IMR-90 (cell line): ENCODE results near the gene AHDC1. TPM values are rescaled to one million over a fixed set of nuclear protein-coding genes. Genes with fewer than 3 reads are reported as not detected.

Experiments used
- ATAC-seq: fragments of 200-7000 bp; cut with Tn5 transposase; 2 replicates; pipeline ENCODE4 v1.9.1; 2020; ENCODE audit warnings: low read depth, mild to moderate bottlenecking, moderate library complexity
- BruUV-seq: library from RNA; stranded (reverse); fragments of 400-500 nt; replicated peaks from 2 replicates; lab custom pipeline; 2021; lab: Mats Ljungman, UMichigan
- CTCF ChIA-PET: fragments of 300-600 bp; formaldehyde crosslinking; extraction: SDS; loops from one replicate; lab custom pipeline; 2021; ENCODE audit warnings: antibody characterized with exemption; lab: Yijun Ruan, JAX
- POLR2A ChIA-PET: fragments of 300-600 bp; sonication (Branson Sonifier 250); formaldehyde crosslinking; loops from one replicate; lab custom pipeline; 2022; ENCODE audit warnings: antibody characterized with exemption; ENCODE audit not compliant: unreplicated experiment; lab: Charles Lee
- DNase-seq: peaks from one replicate; pipeline ENCODE4 v3.0.0; 2013
- H2AFZ ChIP-seq: replicated peaks from 2 replicates; pipeline ENCODE3; 2013; ENCODE audit warnings: low read length, mild to moderate bottlenecking; ENCODE audit not compliant: poor library complexity
- H2AK5ac ChIP-seq: 2 replicates; pipeline ENCODE4 v1.6.1; 2013; ENCODE audit warnings: low read depth, low read length, inconsistent platforms
- H2AK9ac ChIP-seq: replicated peaks from 2 replicates; pipeline ENCODE3; 2013; ENCODE audit warnings: mild to moderate bottlenecking, low read depth, low read length, moderate library complexity; ENCODE audit not compliant: poor library complexity
- H2BK120ac ChIP-seq: 2 replicates; pipeline ENCODE4 v1.6.1; 2013; ENCODE audit warnings: low read depth, low read length, inconsistent platforms
- H2BK15ac ChIP-seq: 3 replicates; pipeline ENCODE4 v1.6.1; 2013; ENCODE audit warnings: low read depth, low read length, inconsistent platforms
- H2BK20ac ChIP-seq: 2 replicates; pipeline ENCODE4 v1.6.1; 2013; ENCODE audit warnings: low read depth, mild to moderate bottlenecking, inconsistent platforms, low read length, moderate library complexity
- H2BK5ac ChIP-seq: 2 replicates; pipeline ENCODE4 v1.6.1; 2013; ENCODE audit warnings: mild to moderate bottlenecking, low read depth, low read length, inconsistent platforms; ENCODE audit not compliant: poor library complexity, severe bottlenecking
- H3K14ac ChIP-seq: replicated peaks from 2 replicates; pipeline ENCODE4 v1.6.1; 2013; ENCODE audit warnings: low read depth, low read length, inconsistent platforms
- H3K18ac ChIP-seq: 2 replicates; pipeline ENCODE4 v1.6.1; 2013; ENCODE audit warnings: low read depth, low read length, control low read depth
- H3K23ac ChIP-seq: 2 replicates; pipeline ENCODE4 v1.6.1; 2013; ENCODE audit warnings: low read depth, low read length, inconsistent platforms
- H3K27ac ChIP-seq: 2 replicates; pipeline ENCODE4 v1.5.1; 2013; ENCODE audit warnings: mild to moderate bottlenecking, control low read depth, low read length; ENCODE audit not compliant: insufficient read depth
- H3K27me3 ChIP-seq: 2 replicates; pipeline ENCODE4 v1.6.1; 2013; ENCODE audit warnings: low read length; ENCODE audit not compliant: control insufficient read depth, insufficient read depth
- H3K36me3 ChIP-seq: 2 replicates; pipeline ENCODE4 v1.6.1; 2013; ENCODE audit warnings: low read length, mixed read lengths; ENCODE audit not compliant: control insufficient read depth, insufficient read depth
- H3K4ac ChIP-seq: 2 replicates; pipeline ENCODE4 v1.6.1; 2013; ENCODE audit warnings: low read depth, low read length, inconsistent platforms
- H3K4me1 ChIP-seq: 2 replicates; pipeline ENCODE4 v1.6.1; 2013; ENCODE audit warnings: low read length, mixed read lengths; ENCODE audit not compliant: control insufficient read depth, insufficient read depth
- H3K4me2 ChIP-seq: 2 replicates; pipeline ENCODE4 v1.6.1; 2013; ENCODE audit warnings: low read depth, mild to moderate bottlenecking, control low read depth, low read length, moderate library complexity
- H3K4me3 ChIP-seq: 2 replicates; pipeline ENCODE4 v1.5.1; 2013; ENCODE audit warnings: low read depth, mild to moderate bottlenecking, control low read depth, low read length, moderate library complexity; ENCODE audit not compliant: insufficient read depth
- H3K56ac ChIP-seq: 2 replicates; pipeline ENCODE4 v1.6.1; 2013; ENCODE audit warnings: low read length, inconsistent platforms; ENCODE audit not compliant: insufficient read depth; ENCODE audit errors: extremely low read depth
- H3K79me1 ChIP-seq, 2 experiments: 2 replicates each; pipeline ENCODE4 v1.6.1; 2013; ENCODE audit warnings: low read length in 2 of 2, inconsistent platforms in 1 of 2, low read depth in 1 of 2
- H3K9ac ChIP-seq: 2 replicates; pipeline ENCODE4 v1.6.1; 2013; ENCODE audit warnings: low read depth, low read length, control low read depth
- H3K9me1 ChIP-seq: 2 replicates; pipeline ENCODE4 v1.6.1; 2013; ENCODE audit warnings: low read length, inconsistent platforms; ENCODE audit not compliant: insufficient read depth
- H3K9me3 ChIP-seq: 2 replicates; pipeline ENCODE4 v1.6.1; 2013; ENCODE audit warnings: low read length; ENCODE audit not compliant: control insufficient read depth, insufficient read depth
- H4K20me1 ChIP-seq: 2 replicates; pipeline ENCODE4 v1.6.1; 2013; ENCODE audit warnings: low read length, inconsistent platforms; ENCODE audit not compliant: insufficient read depth
- H4K5ac ChIP-seq: 2 replicates; pipeline ENCODE4 v1.6.1; 2013; ENCODE audit warnings: mild to moderate bottlenecking, low read depth, low read length, control low read depth
- H4K8ac ChIP-seq, 2 experiments: 2 replicates each; pipeline ENCODE4 v1.6.1; 2013; ENCODE audit warnings: low read depth in 2 of 2, low read length in 2 of 2, control low read depth in 1 of 2, inconsistent platforms in 1 of 2
- H4K91ac ChIP-seq: 2 replicates; pipeline ENCODE4 v1.6.1; 2013; ENCODE audit warnings: low read depth, low read length, inconsistent platforms; ENCODE audit not compliant: insufficient read depth
- CEBPB ChIP-seq: IDR thresholded peaks from 2 replicates; pipeline ENCODE4 v1.6.1; 2012; ENCODE audit warnings: low read depth, low read length, improper control_type of control experiment
- MAFK ChIP-seq: IDR thresholded peaks from 2 replicates; pipeline ENCODE4 v1.6.1; 2012; ENCODE audit warnings: low read depth, low read length, improper control_type of control experiment
- MAZ ChIP-seq: IDR thresholded peaks from 2 replicates; pipeline ENCODE4 v1.6.1; 2012; ENCODE audit warnings: low read depth, mild to moderate bottlenecking, low read length, improper control_type of control experiment, moderate library complexity, borderline replicate concordance
- NFE2L2 ChIP-seq: fragments of 150-350 bp; IDR thresholded peaks from 2 replicates; pipeline ENCODE4 v1.6.1; 2016; ENCODE audit warnings: low read depth, mild to moderate bottlenecking, low read length
- POLR2A ChIP-seq: IDR thresholded peaks from 2 replicates; pipeline ENCODE4 v1.6.1; 2012; ENCODE audit warnings: mild to moderate bottlenecking, low read depth, low read length
- USF2 ChIP-seq: fragments of 150-350 bp; IDR thresholded peaks from 2 replicates; pipeline ENCODE4 v1.6.1; 2017; ENCODE audit warnings: mild to moderate bottlenecking, antibody characterized with exemption, low read length, low read depth
- WGBS, 2 experiments: methylation state at CpG; one replicate each; pipeline versions ENCODE4 v1.1.5 to v1.1.7; 2013; ENCODE audit warnings: missing lambda C conversion rate in 2 of 2; ENCODE audit not compliant: insufficient read length in 1 of 2; ENCODE audit errors: extremely low coverage in 2 of 2; 5-methylcytosine and 5-hydroxymethylcytosine counted together
- dilution Hi-C: fragments of 300-500 bp; cut with HindIII; formaldehyde crosslinking; loops from one replicate; pipeline ENCODE4 v1.14.3; 2018; ENCODE audit warnings: low sequenced_read_pairs; ENCODE audit not compliant: unreplicated experiment
- in situ Hi-C: fragments of 300-500 bp; cut with MboI; formaldehyde crosslinking; loops from 3 replicates; pipeline ENCODE4 v1.14.3; 2019; ENCODE audit warnings: low sequenced_read_pairs, inconsistent platforms, mixed read lengths
- intact Hi-C: fragments of 100-400 bp; cut with micrococcal nuclease; formaldehyde crosslinking; loops from 2 replicates; pipeline ENCODE4 v1.10.0; 2022
- polyA plus RNA-seq, 3 experiments: library from polyadenylated mRNA; depleted of rRNA; stranded (reverse); fragments of >200 nt; gene quantifications; 2 replicates each; pipeline ENCODE4 v1.2.3, GENCODE V29; 2012; ENCODE audit warnings: low replicate concordance in 1 of 3
- total RNA-seq: library from RNA; depleted of rRNA; stranded (reverse); fragments of >200 nt; gene quantifications from 2 replicates; pipeline ENCODE4 v1.2.3, GENCODE V29; 2012

The AHDC1 gene
- total and polyA plus RNA-seq, 2 of the 4 experiments (the other 2 are of a cell fraction) = 2.0 to 11.6 TPM

- Histone ChIP-seq H3K23ac (0 out of 2 replicates have a peak overlapping the region, but pooled peaks have one; percentile 42), H3K9ac (peak overlapping the region; percentile 28), H2BK120ac (no peak overlapping the region), H2BK20ac (no peak overlapping the region), H3K79me1 (peaks cover 39 to 98% of the 10 kb centered on the region in 2 experiments), H4K5ac (no peak overlapping the region), H4K20me1 (peaks cover 97% of the 10 kb centered on the region), H3K4me1 (peaks cover 68% of the 10 kb centered on the region), H2BK5ac (no peak overlapping the region), H3K4me3 (no peak overlapping the region), H3K4me2 (no peak overlapping the region), H2AFZ (no peak overlapping the region), H3K9me1 (peaks cover 32% of the 10 kb centered on the region), H3K56ac (no peak overlapping the region), H3K14ac (0 out of 2 replicates have a peak overlapping the region, but pooled peaks have one; percentile 25), H3K27me3 (no peaks in the 10 kb centered on the region), H2AK5ac (peak overlapping the region; percentile 70), H3K4ac (peak overlapping the region; percentile 47; the same call in 1 of the 2 replicates), H2AK9ac (peak overlapping the region; percentile 67), H3K9me3 (no peaks in the 10 kb centered on the region), H3K18ac (no peak overlapping the region), H2BK15ac (no peak overlapping the region), H4K91ac (no peak overlapping the region), H4K8ac (peak overlapping the region in 1 of 2 experiments; percentile 40; a peak in 1 of 4 replicates), H3K36me3 (peaks cover 3% of the 10 kb centered on the region; the same call in 1 of the 2 replicates), H3K27ac (no peak overlapping the region)
- intact Hi-C loops = no loop called here
- no peak for DNase-seq
- CTCF ChIA-PET = no interaction called here
- in situ Hi-C loops = no loop called here
- dilution Hi-C loops = no loop called here
- POLR2A ChIA-PET = no interaction called here
- WGBS, 2 experiments = 53% methylated on average over 5 of the region's 9 CpGs; no CpG with 5 or more reads in 1 of the 2 experiments
- TF ChIP-seq MAZ = no peak
- no peak for TF ChIP-seq POLR2A
- no peak for TF ChIP-seq NFE2L2
- TF ChIP-seq USF2 = no peak
- no peak for TF ChIP-seq CEBPB
- no peak for TF ChIP-seq MAFK
- no TSS peak for BruUV-seq
- ATAC-seq = no peak
Measured at GRCh38 chr1:27596261-27596660, 7.7 kb downstream of the AHDC1 start.
